ENCODE measurements around the gene AQP7.
"Not testable (repeated sequence)": the region's sequence is repeated elsewhere in the genome, so short reads cannot be mapped to it uniquely, and the experiment has no call there.

AQP7 gene

GRCh38 chr9:33395159-33395879 is 7.0 kb downstream of the AQP7 start:
- DNase-seq (ENCODE audit: low read depth), result not testable (repeated sequence)

DNA sequence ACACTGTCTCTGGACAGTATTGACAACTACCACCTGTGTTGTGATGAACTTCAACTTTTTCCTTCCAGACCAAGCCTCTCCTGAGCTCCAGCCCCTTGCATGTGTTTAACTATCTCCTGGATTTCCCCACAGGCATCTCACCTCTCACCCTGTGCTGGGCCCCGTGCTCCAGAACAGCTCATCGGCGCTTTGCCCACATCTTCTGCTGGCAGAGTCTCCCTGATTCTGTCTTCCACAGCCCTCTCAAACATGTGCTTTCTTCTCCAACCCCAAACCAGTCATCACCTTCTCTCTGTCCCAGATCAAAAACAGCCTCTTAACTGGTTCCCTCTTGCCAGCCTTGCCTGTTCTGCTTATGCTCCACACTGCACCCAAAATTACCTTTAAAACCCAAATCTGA is 8.4 kb downstream of the AQP7 start:
- DNase-seq (ENCODE audit: low read depth), result not testable (repeated sequence)

- no peak for DNase-seq (ENCODE audit: low read depth)
These were observed 8.8 kb downstream of the AQP7 start for GRCh38 chr9:33393581-33393980.

- DNase-seq (ENCODE audit: low read depth), result not testable (repeated sequence)
These were observed 9.8 kb downstream of the AQP7 start for GRCh38 chr9:33392591-33393021.

GRCh38 chr9:33391111-33391771 is 11.1 kb downstream of the AQP7 start:
- DNase-seq (ENCODE audit: low read depth), result not testable (repeated sequence)

GRCh38 chr9:33388110-33388994 is 14.0 kb downstream of the AQP7 start:
- DNase-seq (ENCODE audit: low read depth), result no peak

DNA sequence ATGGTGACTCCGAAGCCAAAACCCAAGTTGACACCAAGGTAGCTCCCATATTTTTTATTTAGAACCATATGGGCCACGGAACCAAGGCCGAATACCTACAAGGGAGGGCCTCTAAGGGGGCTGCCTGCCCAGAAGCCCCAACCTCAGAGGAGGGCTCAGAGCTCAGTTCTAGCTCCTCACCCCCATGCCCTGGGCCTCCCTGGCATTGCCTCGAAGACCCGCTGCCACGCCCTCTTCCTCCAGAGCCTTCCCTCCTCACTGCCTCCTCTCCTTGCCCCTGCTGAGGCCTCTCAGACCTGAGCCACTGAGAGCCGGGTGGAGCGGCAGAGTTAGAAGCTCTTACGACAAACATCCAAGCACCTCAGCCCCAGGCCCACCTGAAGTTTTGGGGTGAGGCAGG is 15.4 kb downstream of the AQP7 start:
- not testable (repeated sequence) for DNase-seq (ENCODE audit: low read depth)

DNA sequence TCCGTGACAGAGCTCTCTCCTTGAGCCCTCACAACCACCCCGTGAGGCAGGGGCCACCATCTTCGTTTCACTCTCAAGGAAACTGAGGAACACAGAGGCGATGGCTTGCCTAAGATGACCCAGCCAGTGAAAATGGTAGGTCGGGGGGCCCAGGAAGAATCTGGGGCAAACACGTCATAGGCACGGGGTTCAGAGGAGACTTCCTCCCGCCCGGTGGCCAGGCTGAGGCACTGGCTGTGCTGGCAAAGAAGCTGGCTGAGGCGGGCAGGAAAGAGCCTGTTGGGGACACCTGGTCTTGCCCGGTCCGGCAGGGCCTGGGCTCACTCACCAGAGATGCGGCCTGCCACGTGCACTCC is 15.7 kb downstream of the AQP7 start:
- DNase-seq (ENCODE audit: low read depth), result not testable (repeated sequence)

DNA sequence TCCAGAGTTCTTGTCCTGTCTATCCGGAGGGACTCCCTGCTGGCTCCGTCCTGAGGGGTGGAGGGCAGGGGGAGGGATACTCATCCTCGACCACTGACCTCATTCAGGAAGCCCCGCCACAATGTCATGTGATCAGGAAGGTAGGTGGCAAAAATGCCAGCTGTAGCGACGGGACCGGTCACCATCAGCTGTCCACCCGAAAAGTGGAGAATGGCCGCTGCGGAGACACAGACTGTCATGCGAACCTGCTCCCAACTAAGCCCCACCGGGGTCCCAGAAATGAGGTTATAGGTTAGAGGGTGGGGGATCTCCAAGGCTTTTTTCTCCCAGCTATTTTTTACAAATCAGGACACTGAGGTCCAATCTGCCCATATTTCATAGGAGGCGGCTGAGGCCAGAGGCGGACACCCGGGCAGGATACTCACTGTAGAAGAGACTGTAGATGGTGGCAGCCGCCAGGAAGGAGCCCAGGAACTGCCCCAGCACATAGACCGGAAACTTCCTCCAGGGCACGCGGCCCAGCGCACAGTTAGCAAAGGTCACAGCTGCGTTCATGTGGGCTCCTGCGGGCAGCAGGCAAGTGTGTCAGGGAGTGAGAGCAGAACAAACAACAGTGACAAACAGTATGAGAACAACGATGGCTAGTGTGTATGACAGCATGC is 16.3 kb downstream of the AQP7 start:
- DNase-seq (ENCODE audit: low read depth), result not testable (repeated sequence)

GRCh38 chr9:33385536-33385935 is 16.8 kb downstream of the AQP7 start:
- not testable (repeated sequence) for DNase-seq (ENCODE audit: low read depth)

DNA sequence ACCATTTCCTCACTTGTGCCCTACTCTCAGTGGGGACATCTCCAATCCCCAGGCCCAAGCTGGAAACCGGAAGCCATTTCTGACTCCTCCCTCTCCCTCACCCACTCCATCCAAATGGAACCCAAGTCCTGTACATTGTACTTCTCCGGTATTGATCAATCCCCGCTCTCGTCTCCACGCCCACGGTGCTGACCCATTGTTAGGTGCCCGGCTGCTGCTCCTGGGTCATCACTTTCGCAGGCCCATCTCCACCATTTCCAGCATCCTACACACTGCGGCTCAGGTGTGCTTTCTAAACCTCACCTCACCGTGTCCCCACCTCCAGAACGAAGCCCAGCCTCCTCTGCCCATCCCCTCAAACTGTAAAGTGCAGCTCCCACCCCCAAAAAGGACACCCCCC is 19.0 kb downstream of the AQP7 start:
- DNase-seq (ENCODE audit: low read depth), result not testable (repeated sequence)

DNA sequence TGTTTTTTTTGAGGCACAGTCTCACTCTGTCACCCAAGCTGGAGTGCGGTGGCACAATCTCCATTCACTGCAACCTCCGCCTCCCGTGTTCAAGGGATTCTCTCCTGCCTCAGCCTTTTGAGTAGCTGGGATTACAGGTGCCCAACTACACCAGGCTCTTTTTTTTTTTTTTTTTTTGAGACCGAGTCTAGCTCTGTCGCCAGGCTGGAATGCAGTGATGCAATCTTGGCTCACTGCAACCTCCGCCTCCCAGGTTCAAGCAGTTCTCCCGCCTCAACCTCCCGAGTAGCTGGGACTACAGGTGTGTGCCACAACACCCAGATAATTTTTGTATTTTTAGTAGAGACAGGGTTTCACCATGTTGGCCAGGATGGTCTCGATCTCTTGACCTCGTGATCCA is 20.0 kb downstream of the AQP7 start:
- DNase-seq (ENCODE audit: low read depth), result not testable (repeated sequence)

DNA sequence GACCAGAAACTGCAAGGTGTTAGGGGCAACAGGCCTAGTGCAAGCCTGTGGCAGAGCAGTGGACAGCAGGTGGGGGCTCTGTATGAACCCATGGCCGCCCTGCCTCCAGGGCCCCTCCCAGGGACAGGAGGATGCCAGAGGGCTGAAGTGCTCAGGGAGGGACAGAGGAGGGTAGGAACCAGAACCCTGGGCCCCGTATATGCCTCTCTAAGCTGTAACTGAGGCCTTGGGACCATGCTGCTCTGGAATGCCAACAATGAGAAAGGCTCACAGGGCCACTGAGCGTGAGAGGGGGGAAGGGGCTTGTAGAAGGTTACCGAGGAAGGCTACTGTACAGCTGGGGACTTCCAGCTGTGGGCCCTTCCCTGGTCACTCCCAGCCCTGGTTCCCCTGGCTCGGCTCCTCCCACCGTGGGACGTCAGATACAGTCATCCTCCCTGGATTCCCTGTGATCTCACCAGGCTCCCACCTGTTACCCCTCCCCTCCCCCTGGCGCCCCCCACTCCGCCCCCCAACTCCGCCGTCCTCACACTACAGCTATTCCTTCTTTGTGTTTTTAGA is 21.1 kb downstream of the AQP7 start:
- no peak for DNase-seq (ENCODE audit: low read depth)

- DNase-seq (ENCODE audit: low read depth), result no peak
These were observed 21.8 kb downstream of the AQP7 start for GRCh38 chr9:33380390-33381094.

DNA sequence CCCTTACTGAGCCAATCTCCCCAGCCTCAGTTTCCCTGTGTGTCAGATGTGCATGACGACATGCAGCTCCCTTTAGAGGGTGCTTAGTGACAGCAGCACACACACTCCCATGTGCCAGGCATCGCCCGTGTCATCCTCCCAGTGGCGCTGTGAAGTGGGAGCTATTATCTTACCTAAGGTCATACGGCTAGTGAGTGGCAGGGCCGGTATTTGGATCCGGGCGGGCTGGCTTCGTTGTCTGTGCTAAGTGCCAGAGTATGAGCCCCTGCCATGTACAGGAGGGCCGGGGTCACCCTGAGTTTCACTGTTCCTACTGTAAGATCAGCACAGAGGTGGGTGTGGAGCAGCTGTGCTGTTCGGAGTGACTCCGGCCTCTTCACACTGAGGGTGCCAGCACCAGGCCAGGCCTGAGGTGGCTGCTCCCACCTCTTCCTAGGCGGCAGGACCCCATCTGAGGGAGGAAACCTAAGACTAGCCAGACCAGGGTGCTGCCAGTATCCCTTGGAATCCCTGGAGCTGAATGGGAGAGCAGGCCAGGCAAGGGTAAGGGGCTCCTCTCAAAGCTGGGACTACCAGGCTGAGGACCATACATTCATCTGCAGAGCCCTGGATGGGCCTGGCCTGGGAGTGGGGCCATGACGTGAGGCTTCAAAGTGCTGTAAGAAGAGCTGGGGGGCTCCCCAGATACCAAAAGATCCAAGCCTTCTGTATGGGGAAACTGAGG is 22.5 kb downstream of the AQP7 start:
- no peak for DNase-seq (ENCODE audit: low read depth)

DNA sequence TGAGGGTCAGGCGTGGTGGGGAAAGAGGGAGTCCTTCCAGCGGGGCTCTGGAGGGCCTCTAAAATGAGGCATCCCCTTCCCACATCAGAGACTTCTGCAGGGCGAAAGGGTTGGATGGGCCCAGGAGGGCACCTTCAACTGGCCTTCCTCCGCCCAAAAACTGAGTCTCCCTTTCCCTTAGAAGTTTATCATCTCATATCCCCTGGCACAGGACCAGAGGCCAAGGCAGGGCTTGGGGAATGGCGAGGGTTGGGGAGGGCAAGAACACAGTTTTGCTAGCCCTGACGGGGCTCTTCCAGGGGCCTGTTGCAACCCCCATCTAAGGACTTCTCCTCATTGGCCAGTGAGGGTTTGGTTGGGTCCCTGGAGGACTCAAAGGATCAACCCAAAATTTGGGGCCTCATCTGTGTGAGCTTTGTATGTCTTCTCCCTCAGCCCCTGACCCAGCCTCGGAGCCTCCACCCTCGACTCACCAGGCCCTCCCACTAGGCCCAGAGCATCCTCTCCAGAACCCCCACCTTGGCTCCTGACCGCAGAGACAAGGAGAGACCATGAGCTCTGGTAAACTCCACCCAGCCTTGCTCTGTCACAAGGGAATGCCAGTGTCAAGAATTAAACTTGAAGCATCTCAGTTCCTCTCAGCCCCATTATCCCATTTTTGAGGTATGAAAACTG is 24.1 kb downstream of the AQP7 start:
- DNase-seq (ENCODE audit: low read depth), result no peak

- DNase-seq (ENCODE audit: low read depth), result no peak
These were observed 25.2 kb downstream of the AQP7 start for GRCh38 chr9:33377089-33377715.

DNA sequence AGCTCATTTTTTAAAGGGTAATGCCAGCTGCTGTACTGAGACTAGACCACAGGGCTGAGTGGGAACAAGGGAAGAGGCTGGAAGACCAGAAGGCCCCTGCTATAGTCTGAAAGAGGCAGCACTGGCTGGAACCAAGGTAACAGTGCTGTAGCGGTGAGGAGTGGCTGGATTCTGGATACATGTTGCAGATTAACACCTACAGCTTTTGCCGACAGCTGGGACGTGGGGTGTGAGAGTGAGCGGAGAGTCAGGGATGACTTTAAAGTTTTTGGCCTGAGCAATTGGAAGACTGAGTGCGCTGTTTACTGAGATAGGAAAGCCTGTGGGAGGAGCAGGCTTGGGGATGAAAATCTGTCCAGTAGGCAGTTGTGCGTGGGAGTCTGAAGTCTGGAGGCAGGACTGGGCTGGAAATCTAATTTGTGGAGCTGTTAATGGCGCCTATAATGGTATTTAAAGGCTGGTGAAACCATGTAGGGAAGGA is 26.5 kb downstream of the AQP7 start:
- DNase-seq (ENCODE audit: low read depth), result no peak

- DNase-seq (ENCODE audit: low read depth), result no peak
These were observed 27.0 kb downstream of the AQP7 start for GRCh38 chr9:33375238-33375840.

Data from activated T-helper 9 cell treated with anti-CD3 and anti-CD28 coated beads, Interleukin-2, amount 50 U/mL, for 16 hours (primary cell).